IMR-90 (cell line): ENCODE results near the gene CCSER1. TPM values are rescaled to one million over a fixed set of nuclear protein-coding genes. Genes with fewer than 3 reads are reported as not detected.

Source experiments
- ATAC-seq: fragments of 200-7000 bp; cut with Tn5 transposase; 2 replicates; pipeline ENCODE4 v1.9.1; 2020; ENCODE audit warnings: low read depth, mild to moderate bottlenecking, moderate library complexity
- BruUV-seq: library from RNA; stranded (reverse); fragments of 400-500 nt; replicated peaks from 2 replicates; lab custom pipeline; 2021; lab: Mats Ljungman, UMichigan
- CTCF ChIA-PET: fragments of 300-600 bp; formaldehyde crosslinking; extraction: SDS; loops from one replicate; lab custom pipeline; 2021; ENCODE audit warnings: antibody characterized with exemption; lab: Yijun Ruan, JAX
- POLR2A ChIA-PET: fragments of 300-600 bp; sonication (Branson Sonifier 250); formaldehyde crosslinking; loops from one replicate; lab custom pipeline; 2022; ENCODE audit warnings: antibody characterized with exemption; ENCODE audit not compliant: unreplicated experiment; lab: Charles Lee
- DNase-seq: peaks from one replicate; pipeline ENCODE4 v3.0.0; 2013
- H2AFZ ChIP-seq: replicated peaks from 2 replicates; pipeline ENCODE3; 2013; ENCODE audit warnings: low read length, mild to moderate bottlenecking; ENCODE audit not compliant: poor library complexity
- H2AK5ac ChIP-seq: 2 replicates; pipeline ENCODE4 v1.6.1; 2013; ENCODE audit warnings: low read depth, low read length, inconsistent platforms
- H2AK9ac ChIP-seq: replicated peaks from 2 replicates; pipeline ENCODE3; 2013; ENCODE audit warnings: mild to moderate bottlenecking, low read depth, low read length, moderate library complexity; ENCODE audit not compliant: poor library complexity
- H2BK120ac ChIP-seq: 2 replicates; pipeline ENCODE4 v1.6.1; 2013; ENCODE audit warnings: low read depth, low read length, inconsistent platforms
- H2BK15ac ChIP-seq: 3 replicates; pipeline ENCODE4 v1.6.1; 2013; ENCODE audit warnings: low read depth, low read length, inconsistent platforms
- H2BK20ac ChIP-seq: 2 replicates; pipeline ENCODE4 v1.6.1; 2013; ENCODE audit warnings: low read depth, mild to moderate bottlenecking, inconsistent platforms, low read length, moderate library complexity
- H2BK5ac ChIP-seq: 2 replicates; pipeline ENCODE4 v1.6.1; 2013; ENCODE audit warnings: mild to moderate bottlenecking, low read depth, low read length, inconsistent platforms; ENCODE audit not compliant: poor library complexity, severe bottlenecking
- H3K14ac ChIP-seq: replicated peaks from 2 replicates; pipeline ENCODE4 v1.6.1; 2013; ENCODE audit warnings: low read depth, low read length, inconsistent platforms
- H3K18ac ChIP-seq: 2 replicates; pipeline ENCODE4 v1.6.1; 2013; ENCODE audit warnings: low read depth, low read length, control low read depth
- H3K23ac ChIP-seq: 2 replicates; pipeline ENCODE4 v1.6.1; 2013; ENCODE audit warnings: low read depth, low read length, inconsistent platforms
- H3K27ac ChIP-seq: 2 replicates; pipeline ENCODE4 v1.5.1; 2013; ENCODE audit warnings: mild to moderate bottlenecking, control low read depth, low read length; ENCODE audit not compliant: insufficient read depth
- H3K27me3 ChIP-seq: 2 replicates; pipeline ENCODE4 v1.6.1; 2013; ENCODE audit warnings: low read length; ENCODE audit not compliant: control insufficient read depth, insufficient read depth
- H3K36me3 ChIP-seq: 2 replicates; pipeline ENCODE4 v1.6.1; 2013; ENCODE audit warnings: low read length, mixed read lengths; ENCODE audit not compliant: control insufficient read depth, insufficient read depth
- H3K4ac ChIP-seq: 2 replicates; pipeline ENCODE4 v1.6.1; 2013; ENCODE audit warnings: low read depth, low read length, inconsistent platforms
- H3K4me1 ChIP-seq: 2 replicates; pipeline ENCODE4 v1.6.1; 2013; ENCODE audit warnings: low read length, mixed read lengths; ENCODE audit not compliant: control insufficient read depth, insufficient read depth
- H3K4me2 ChIP-seq: 2 replicates; pipeline ENCODE4 v1.6.1; 2013; ENCODE audit warnings: low read depth, mild to moderate bottlenecking, control low read depth, low read length, moderate library complexity
- H3K4me3 ChIP-seq: 2 replicates; pipeline ENCODE4 v1.5.1; 2013; ENCODE audit warnings: low read depth, mild to moderate bottlenecking, control low read depth, low read length, moderate library complexity; ENCODE audit not compliant: insufficient read depth
- H3K56ac ChIP-seq: 2 replicates; pipeline ENCODE4 v1.6.1; 2013; ENCODE audit warnings: low read length, inconsistent platforms; ENCODE audit not compliant: insufficient read depth; ENCODE audit errors: extremely low read depth
- H3K79me1 ChIP-seq, 2 experiments: 2 replicates each; pipeline ENCODE4 v1.6.1; 2013; ENCODE audit warnings: low read length in 2 of 2, inconsistent platforms in 1 of 2, low read depth in 1 of 2
- H3K9ac ChIP-seq: 2 replicates; pipeline ENCODE4 v1.6.1; 2013; ENCODE audit warnings: low read depth, low read length, control low read depth
- H3K9me1 ChIP-seq: 2 replicates; pipeline ENCODE4 v1.6.1; 2013; ENCODE audit warnings: low read length, inconsistent platforms; ENCODE audit not compliant: insufficient read depth
- H3K9me3 ChIP-seq: 2 replicates; pipeline ENCODE4 v1.6.1; 2013; ENCODE audit warnings: low read length; ENCODE audit not compliant: control insufficient read depth, insufficient read depth
- H4K20me1 ChIP-seq: 2 replicates; pipeline ENCODE4 v1.6.1; 2013; ENCODE audit warnings: low read length, inconsistent platforms; ENCODE audit not compliant: insufficient read depth
- H4K5ac ChIP-seq: 2 replicates; pipeline ENCODE4 v1.6.1; 2013; ENCODE audit warnings: mild to moderate bottlenecking, low read depth, low read length, control low read depth
- H4K8ac ChIP-seq, 2 experiments: 2 replicates each; pipeline ENCODE4 v1.6.1; 2013; ENCODE audit warnings: low read depth in 2 of 2, low read length in 2 of 2, control low read depth in 1 of 2, inconsistent platforms in 1 of 2
- H4K91ac ChIP-seq: 2 replicates; pipeline ENCODE4 v1.6.1; 2013; ENCODE audit warnings: low read depth, low read length, inconsistent platforms; ENCODE audit not compliant: insufficient read depth
- BHLHE40 ChIP-seq: fragments of 150-350 bp; IDR thresholded peaks from 2 replicates; pipeline ENCODE4 v1.6.1; 2016; ENCODE audit warnings: mild to moderate bottlenecking, low read depth, low read length
- CEBPB ChIP-seq: IDR thresholded peaks from 2 replicates; pipeline ENCODE4 v1.6.1; 2012; ENCODE audit warnings: low read depth, low read length, improper control_type of control experiment
- CHD1 ChIP-seq: IDR thresholded peaks from 2 replicates; pipeline ENCODE4 v1.6.1; 2012; ENCODE audit warnings: low read depth, low read length, improper control_type of control experiment
- CTCF ChIP-seq: conservative IDR thresholded peaks from 2 replicates; pipeline ENCODE4 v1.5.1; 2012; ENCODE audit warnings: mild to moderate bottlenecking, low read depth, low read length, improper control_type of control experiment
- ELK1 ChIP-seq: fragments of 150-350 bp; IDR thresholded peaks from 2 replicates; pipeline ENCODE4 v1.6.1; 2016; ENCODE audit warnings: low read depth, mild to moderate bottlenecking, low read length, moderate library complexity, borderline replicate concordance
- FOS ChIP-seq: fragments of 150-350 bp; IDR thresholded peaks from 2 replicates; pipeline ENCODE4 v1.6.1; 2016; ENCODE audit warnings: low read depth, low read length
- MAFK ChIP-seq: IDR thresholded peaks from 2 replicates; pipeline ENCODE4 v1.6.1; 2012; ENCODE audit warnings: low read depth, low read length, improper control_type of control experiment
- MAZ ChIP-seq: IDR thresholded peaks from 2 replicates; pipeline ENCODE4 v1.6.1; 2012; ENCODE audit warnings: low read depth, mild to moderate bottlenecking, low read length, improper control_type of control experiment, moderate library complexity, borderline replicate concordance
- MXI1 ChIP-seq: IDR thresholded peaks from 2 replicates; pipeline ENCODE4 v1.6.1; 2012; ENCODE audit warnings: low read depth, mild to moderate bottlenecking, low read length, moderate library complexity, borderline replicate concordance
- POLR2A ChIP-seq: IDR thresholded peaks from 2 replicates; pipeline ENCODE4 v1.6.1; 2012; ENCODE audit warnings: mild to moderate bottlenecking, low read depth, low read length
- RAD21 ChIP-seq: IDR thresholded peaks from 2 replicates; pipeline ENCODE4 v1.6.1; 2012; ENCODE audit warnings: low read length, improper control_type of control experiment
- RCOR1 ChIP-seq: IDR thresholded peaks from 2 replicates; pipeline ENCODE4 v1.6.1; 2012; ENCODE audit warnings: mild to moderate bottlenecking, low read length, improper control_type of control experiment; ENCODE audit not compliant: insufficient replicate concordance
- RFX5 ChIP-seq: IDR thresholded peaks from 2 replicates; pipeline ENCODE4 v1.8.0; 2012; ENCODE audit warnings: low read depth, mild to moderate bottlenecking, low read length, moderate library complexity
- SMC3 ChIP-seq: fragments of 150-350 bp; IDR thresholded peaks from 2 replicates; pipeline ENCODE4 v1.6.1; 2016; ENCODE audit warnings: low read depth, mild to moderate bottlenecking, antibody characterized with exemption, low read length, moderate library complexity
- USF2 ChIP-seq: fragments of 150-350 bp; IDR thresholded peaks from 2 replicates; pipeline ENCODE4 v1.6.1; 2017; ENCODE audit warnings: mild to moderate bottlenecking, antibody characterized with exemption, low read length, low read depth
- WGBS, 2 experiments: methylation state at CpG; one replicate each; pipeline versions ENCODE4 v1.1.5 to v1.1.7; 2013; ENCODE audit warnings: missing lambda C conversion rate in 2 of 2; ENCODE audit not compliant: insufficient read length in 1 of 2; ENCODE audit errors: extremely low coverage in 2 of 2; 5-methylcytosine and 5-hydroxymethylcytosine counted together
- dilution Hi-C: fragments of 300-500 bp; cut with HindIII; formaldehyde crosslinking; loops from one replicate; pipeline ENCODE4 v1.14.3; 2018; ENCODE audit warnings: low sequenced_read_pairs; ENCODE audit not compliant: unreplicated experiment
- in situ Hi-C: fragments of 300-500 bp; cut with MboI; formaldehyde crosslinking; loops from 3 replicates; pipeline ENCODE4 v1.14.3; 2019; ENCODE audit warnings: low sequenced_read_pairs, inconsistent platforms, mixed read lengths
- intact Hi-C: fragments of 100-400 bp; cut with micrococcal nuclease; formaldehyde crosslinking; loops from 2 replicates; pipeline ENCODE4 v1.10.0; 2022
- polyA plus RNA-seq, 3 experiments: library from polyadenylated mRNA; depleted of rRNA; stranded (reverse); fragments of >200 nt; gene quantifications; 2 replicates each; pipeline ENCODE4 v1.2.3, GENCODE V29; 2012; ENCODE audit warnings: low replicate concordance in 1 of 3
- total RNA-seq: library from RNA; depleted of rRNA; stranded (reverse); fragments of >200 nt; gene quantifications from 2 replicates; pipeline ENCODE4 v1.2.3, GENCODE V29; 2012

Gene CCSER1
- total and polyA plus RNA-seq, 2 of the 4 experiments (the other 2 are of a cell fraction): not detected

- Histone ChIP-seq H3K27me3 (no peaks in the 10 kb centered on the region), H4K5ac (no peak overlapping the region), H3K18ac (no peak overlapping the region), H4K20me1 (no peaks in the 10 kb centered on the region), H2AK5ac (no peak overlapping the region), H3K4me2 (no peak overlapping the region), H2BK5ac (no peak overlapping the region), H2AK9ac (no peak overlapping the region), H2BK120ac (no peak overlapping the region), H3K14ac (no peak overlapping the region), H3K9ac (no peak overlapping the region), H3K4me1 (no peaks in the 10 kb centered on the region), H3K36me3 (no peaks in the 10 kb centered on the region), H2BK15ac (no peak overlapping the region), H3K79me1 (no peaks in the 10 kb centered on the region), H3K23ac (no peak overlapping the region), H3K9me1 (no peaks in the 10 kb centered on the region), H4K8ac (no peak overlapping the region), H3K9me3 (no peaks in the 10 kb centered on the region), H3K4me3 (no peak overlapping the region), H2AFZ (no peak overlapping the region), H3K56ac (no peak overlapping the region), H3K4ac (no peak overlapping the region), H4K91ac (no peak overlapping the region), H3K27ac (no peak overlapping the region), H2BK20ac (no peak overlapping the region)
- DNase-seq (no peak), ATAC-seq (no peak)
- intact Hi-C loops (no loop called here), in situ Hi-C loops (no loop called here), dilution Hi-C loops (no loop called here)
- TF ChIP-seq FOS (no peak), MAFK (no peak), MXI1 (no peak), MAZ (no peak), RCOR1 (no peak), ELK1 (no peak), SMC3 (no peak), POLR2A (no peak), BHLHE40 (no peak), RFX5 (no peak), CTCF (no peak), RAD21 (no peak), USF2 (no peak), CEBPB (no peak), CHD1 (no peak)
- WGBS, 2 experiments: no CpG with 5 or more reads among the region's 1 CpG
- POLR2A ChIA-PET: no interaction called here
- CTCF ChIA-PET: no interaction called here
- no TSS peak for BruUV-seq
Observed at GRCh38 chr4:91087743-91088142, 960.5 kb downstream of the CCSER1 start.
